Testis (tissue), 2 donors: Measurements from ENCODE around the gene YBX1.

Source experiments
- POLR2A ChIP-seq: fragments of 450-650 bp; IDR thresholded peaks from one replicate; pipeline ENCODE4 v1.6.1; 2017; ENCODE audit warnings: antibody characterized with exemption, mild to moderate bottlenecking, moderate library complexity
- TF ChIP-seq, protein P1 (sequence below), 3 experiments: fragments of 450-650 bp in 2 of 3; fragments of 200-600 bp in 1 of 3; sonication (generic) in 1 of 3; IDR thresholded peaks; one replicate each; pipeline ENCODE4 v1.5.1; 2016 to 2019; ENCODE audit warnings: antibody characterized with exemption in 3 of 3, mild to moderate bottlenecking in 2 of 3, moderate library complexity in 1 of 3

- TF ChIP-seq, protein P1, sequence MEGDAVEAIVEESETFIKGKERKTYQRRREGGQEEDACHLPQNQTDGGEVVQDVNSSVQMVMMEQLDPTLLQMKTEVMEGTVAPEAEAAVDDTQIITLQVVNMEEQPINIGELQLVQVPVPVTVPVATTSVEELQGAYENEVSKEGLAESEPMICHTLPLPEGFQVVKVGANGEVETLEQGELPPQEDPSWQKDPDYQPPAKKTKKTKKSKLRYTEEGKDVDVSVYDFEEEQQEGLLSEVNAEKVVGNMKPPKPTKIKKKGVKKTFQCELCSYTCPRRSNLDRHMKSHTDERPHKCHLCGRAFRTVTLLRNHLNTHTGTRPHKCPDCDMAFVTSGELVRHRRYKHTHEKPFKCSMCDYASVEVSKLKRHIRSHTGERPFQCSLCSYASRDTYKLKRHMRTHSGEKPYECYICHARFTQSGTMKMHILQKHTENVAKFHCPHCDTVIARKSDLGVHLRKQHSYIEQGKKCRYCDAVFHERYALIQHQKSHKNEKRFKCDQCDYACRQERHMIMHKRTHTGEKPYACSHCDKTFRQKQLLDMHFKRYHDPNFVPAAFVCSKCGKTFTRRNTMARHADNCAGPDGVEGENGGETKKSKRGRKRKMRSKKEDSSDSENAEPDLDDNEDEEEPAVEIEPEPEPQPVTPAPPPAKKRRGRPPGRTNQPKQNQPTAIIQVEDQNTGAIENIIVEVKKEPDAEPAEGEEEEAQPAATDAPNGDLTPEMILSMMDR (IDR thresholded peaks at IDR 0.05): no peak
- no peak for TF ChIP-seq POLR2A
Measured at GRCh38 chr1:42679364-42679983, 2.7 kb upstream of the YBX1 start.
